SU-DHL-6 (cell line): Measurements from ENCODE around the gene DUS1L.

ENCODE experiments used
- H2AFZ ChIP-seq: fragments of 200-600 bp; sonication (generic); 2 replicates; pipeline ENCODE4 v1.6.1; 2014; ENCODE audit warnings: low read depth, mild to moderate bottlenecking, moderate library complexity, mixed read lengths, antibody characterized with exemption, low read length; ENCODE audit not compliant: severe bottlenecking
- H3F3A ChIP-seq: fragments of 200-600 bp; shearing (Covaris generic); 2 replicates; pipeline ENCODE4 v1.6.0; 2016; ENCODE audit warnings: antibody characterized with exemption, mild to moderate bottlenecking; ENCODE audit not compliant: insufficient read depth
- H3K27ac ChIP-seq: fragments of 200-600 bp; sonication (generic); 2 replicates; pipeline ENCODE4 v1.5.1; 2016; ENCODE audit warnings: low read depth, mild to moderate bottlenecking, low read length, moderate library complexity, mixed read lengths
- H3K27me3 ChIP-seq: fragments of 200-600 bp; sonication (generic), shearing (Covaris generic); 2 replicates; pipeline ENCODE4 v1.6.0; 2014; ENCODE audit warnings: mild to moderate bottlenecking, low read length
- H3K36me3 ChIP-seq: fragments of 200-600 bp; sonication (generic); 2 replicates; pipeline ENCODE4 v1.6.1; 2014; ENCODE audit warnings: mild to moderate bottlenecking, low read length, mixed read lengths
- H3K4me2 ChIP-seq: fragments of 300-600, 200-600 bp; shearing (Covaris generic), sonication (generic); 2 replicates; pipeline ENCODE4 v1.6.0; 2014; ENCODE audit warnings: low read length, low read depth, mild to moderate bottlenecking; ENCODE audit not compliant: poor library complexity, severe bottlenecking
- H3K4me3 ChIP-seq: fragments of 200-600 bp; sonication (generic); 2 replicates; pipeline ENCODE4 v1.5.1; 2014; ENCODE audit warnings: antibody characterized with exemption, low read length, mild to moderate bottlenecking, mixed read lengths; ENCODE audit not compliant: insufficient read depth, poor library complexity, severe bottlenecking
- H3K79me2 ChIP-seq: fragments of 200-600 bp; sonication (generic); 2 replicates; pipeline ENCODE4 v1.6.1; 2014; ENCODE audit warnings: mild to moderate bottlenecking, low read length, moderate library complexity; ENCODE audit not compliant: insufficient read depth
- H3K9ac ChIP-seq: fragments of 200-600 bp; sonication (generic); 2 replicates; pipeline ENCODE4 v1.7.0; 2014; ENCODE audit warnings: mild to moderate bottlenecking, low read length
- H3K9me2 ChIP-seq: fragments of 200-600 bp; sonication (generic); replicated peaks from 2 replicates; pipeline ENCODE4 v1.6.1; 2014; ENCODE audit warnings: low read length; ENCODE audit not compliant: insufficient read depth
- H3K9me3 ChIP-seq: fragments of 200-600 bp; sonication (generic); 2 replicates; pipeline ENCODE4 v1.6.1; 2014; ENCODE audit warnings: low read length, mixed read lengths; ENCODE audit not compliant: insufficient read depth
- H4K20me1 ChIP-seq: fragments of 200-600 bp; sonication (generic); 2 replicates; pipeline ENCODE4 v1.6.1; 2014; ENCODE audit warnings: low read depth, mild to moderate bottlenecking, antibody characterized with exemption, low read length, moderate library complexity, mixed read lengths
- EZH2phosphoT487 ChIP-seq: fragments of 200-600 bp; sonication (generic), shearing (Covaris generic); conservative IDR thresholded peaks from 2 replicates; pipeline ENCODE4 v1.6.1; 2018; ENCODE audit warnings: mild to moderate bottlenecking, antibody characterized with exemption, low read length, moderate library complexity, mixed read lengths
- TF ChIP-seq, protein P1 (sequence below): fragments of 200-600 bp; sonication (generic); IDR thresholded peaks from one replicate; pipeline ENCODE4 v1.5.1; 2017; ENCODE audit warnings: antibody characterized with exemption, mild to moderate bottlenecking, low read length, moderate library complexity; ENCODE audit not compliant: insufficient read depth, poor library complexity, severe bottlenecking

Gene DUS1L

GRCh38 chr17:82050761-82051641 is 14.6 kb downstream of the DUS1L start:
- H2AFZ ChIP-seq, result no peak overlapping the region
- TF ChIP-seq, protein P1, sequence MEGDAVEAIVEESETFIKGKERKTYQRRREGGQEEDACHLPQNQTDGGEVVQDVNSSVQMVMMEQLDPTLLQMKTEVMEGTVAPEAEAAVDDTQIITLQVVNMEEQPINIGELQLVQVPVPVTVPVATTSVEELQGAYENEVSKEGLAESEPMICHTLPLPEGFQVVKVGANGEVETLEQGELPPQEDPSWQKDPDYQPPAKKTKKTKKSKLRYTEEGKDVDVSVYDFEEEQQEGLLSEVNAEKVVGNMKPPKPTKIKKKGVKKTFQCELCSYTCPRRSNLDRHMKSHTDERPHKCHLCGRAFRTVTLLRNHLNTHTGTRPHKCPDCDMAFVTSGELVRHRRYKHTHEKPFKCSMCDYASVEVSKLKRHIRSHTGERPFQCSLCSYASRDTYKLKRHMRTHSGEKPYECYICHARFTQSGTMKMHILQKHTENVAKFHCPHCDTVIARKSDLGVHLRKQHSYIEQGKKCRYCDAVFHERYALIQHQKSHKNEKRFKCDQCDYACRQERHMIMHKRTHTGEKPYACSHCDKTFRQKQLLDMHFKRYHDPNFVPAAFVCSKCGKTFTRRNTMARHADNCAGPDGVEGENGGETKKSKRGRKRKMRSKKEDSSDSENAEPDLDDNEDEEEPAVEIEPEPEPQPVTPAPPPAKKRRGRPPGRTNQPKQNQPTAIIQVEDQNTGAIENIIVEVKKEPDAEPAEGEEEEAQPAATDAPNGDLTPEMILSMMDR, result no peak
- no peak for TF ChIP-seq EZH2phosphoT487
- H3K79me2 ChIP-seq, result peaks cover 10% of the 10 kb centered on the region
- no peak overlapping the region for H3K27ac ChIP-seq
- H3K9ac ChIP-seq, result peak overlapping the region; percentile 55
- H3K9me3 ChIP-seq, result no peaks in the 10 kb centered on the region
- peak overlapping the region; percentile 53 for H3K4me2 ChIP-seq
- no peaks in the 10 kb centered on the region for H3K36me3 ChIP-seq
- no peaks in the 10 kb centered on the region for H3F3A ChIP-seq
- peak overlapping the region; percentile 47 for H3K4me3 ChIP-seq
- no peaks in the 10 kb centered on the region for H3K27me3 ChIP-seq
- no peaks in the 10 kb centered on the region for H3K9me2 ChIP-seq
- no peaks in the 10 kb centered on the region for H4K20me1 ChIP-seq

GRCh38 chr17:82050152-82050760 is 15.3 kb downstream of the DUS1L start:
- no peak for TF ChIP-seq EZH2phosphoT487
- TF ChIP-seq, protein P1, result no peak
- Histone ChIP-seq H2AFZ (no peak overlapping the region), H3K27ac (no peak overlapping the region), H3K79me2 (peaks cover 10% of the 10 kb centered on the region), H3K36me3 (no peaks in the 10 kb centered on the region), H3K4me2 (no peak overlapping the region), H3K9me3 (no peaks in the 10 kb centered on the region), H3K9me2 (no peaks in the 10 kb centered on the region), H3K9ac (no peak overlapping the region), H3F3A (no peaks in the 10 kb centered on the region), H4K20me1 (no peaks in the 10 kb centered on the region), H3K4me3 (no peak overlapping the region), H3K27me3 (no peaks in the 10 kb centered on the region)

DNA sequence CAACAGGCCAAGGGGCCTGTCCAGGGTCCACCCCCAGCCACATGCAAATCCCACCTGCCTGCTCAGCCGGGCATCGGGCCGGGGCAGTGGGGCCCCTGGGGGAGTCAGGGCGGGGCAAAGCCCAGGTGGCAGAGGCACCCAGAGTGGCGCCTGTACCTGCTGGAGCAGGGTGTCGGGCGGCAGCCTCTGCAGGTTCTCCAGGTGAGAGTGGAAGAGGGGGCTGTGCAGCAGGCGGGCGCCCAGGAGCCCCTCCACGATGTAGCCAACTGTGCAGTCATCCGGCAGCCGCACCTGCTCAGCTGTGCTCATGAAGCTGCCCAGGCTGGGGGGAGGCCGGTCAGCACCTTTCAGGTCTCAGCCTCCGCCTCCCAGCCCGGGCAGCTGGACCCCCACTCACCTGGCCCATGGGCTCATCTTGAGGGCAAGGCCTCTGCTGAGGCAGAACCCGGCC is 16.1 kb downstream of the DUS1L start:
- no peak overlapping the region for H3K9ac ChIP-seq
- H2AFZ ChIP-seq, result no peak overlapping the region
- no peak overlapping the region for H3K4me2 ChIP-seq
- no peaks in the 10 kb centered on the region for H3F3A ChIP-seq
- no peaks in the 10 kb centered on the region for H3K9me3 ChIP-seq
- no peaks in the 10 kb centered on the region for H3K9me2 ChIP-seq
- H3K27ac ChIP-seq, result no peak overlapping the region
- H3K27me3 ChIP-seq, result no peaks in the 10 kb centered on the region
- no peaks in the 10 kb centered on the region for H3K36me3 ChIP-seq
- no peak for TF ChIP-seq EZH2phosphoT487
- TF ChIP-seq, protein P1, result no peak
- H4K20me1 ChIP-seq, result no peaks in the 10 kb centered on the region
- no peak overlapping the region for H3K4me3 ChIP-seq
- H3K79me2 ChIP-seq, result peaks cover 10% of the 10 kb centered on the region
